ENCODE data around the gene HES6. TPM values are rescaled to one million over a fixed set of nuclear protein-coding genes. Genes with fewer than 3 reads are reported as not detected.
A peak's percentile ranks its signal among the peaks of the same experiment; 100 is the strongest.

Gene HES6
- total and polyA plus RNA-seq, 3 experiments from 2014 or later = 2.2 to 5.1 (median 4.7) TPM

DNA sequence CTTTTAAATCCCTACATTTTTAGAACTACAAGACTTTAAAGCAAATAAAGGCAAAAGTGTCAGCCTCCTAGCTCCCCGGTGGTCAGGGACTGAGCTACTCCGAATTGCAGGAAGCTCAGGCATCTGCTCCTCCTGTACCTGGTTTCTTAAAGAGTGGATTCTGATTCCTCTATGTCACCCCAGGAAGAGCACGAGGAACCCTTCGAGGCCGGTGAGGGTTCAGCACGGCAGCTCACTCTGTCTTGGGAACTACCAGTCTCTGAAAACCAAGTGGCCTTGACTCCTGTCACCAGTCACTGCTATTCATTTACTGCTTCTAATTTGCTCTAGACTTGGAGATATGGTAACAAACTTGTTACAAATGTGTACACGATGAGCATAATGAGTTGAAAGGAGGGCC is 46.3 kb upstream of the HES6 start:
- Mint-ChIP-seq H3K27me3 (no peaks in the 10 kb centered on the region), H3K36me3 (peaks cover 0 to 5% (median 0%) of the 10 kb centered on the region in 3 donors), H3K4me3 (peak overlapping the region in 2 of 7 donors; percentile 78 to 89), H3K9me3 (no peaks in the 10 kb centered on the region), H3K4me1 (peaks cover 41 to 70% (median 43%) of the 10 kb centered on the region in 3 donors), H3K27ac (peak overlapping the region in 3 of 8 donors; percentile 82 to 91 (median 88))
- Histone ChIP-seq H3K27me3 (ENCODE audit: insufficient read depth, low read length, poor library complexity, severe bottlenecking) (no peaks in the 10 kb centered on the region), H3K27ac (ENCODE audit: low read depth, low read length) (no peak overlapping the region), H3K9me3 (ENCODE audit: low read length) (no peaks in the 10 kb centered on the region), H3K4me3 (ENCODE audit: low read length) (no peak overlapping the region), H3K36me3 (ENCODE audit: insufficient read depth, low read length) (no peaks in the 10 kb centered on the region), H3K4me1 (ENCODE audit: insufficient read depth, low read length) (peaks cover 23% of the 10 kb centered on the region)
- POLR2A ChIA-PET = no interaction called here
- DNase-seq = no peak
- CTCF ChIA-PET = interaction anchor here (2.6 kb wide), 1 partner anchor 23 kb away, joined by 7 read pairs; no protein-coding TSS in a partner anchor

DNA sequence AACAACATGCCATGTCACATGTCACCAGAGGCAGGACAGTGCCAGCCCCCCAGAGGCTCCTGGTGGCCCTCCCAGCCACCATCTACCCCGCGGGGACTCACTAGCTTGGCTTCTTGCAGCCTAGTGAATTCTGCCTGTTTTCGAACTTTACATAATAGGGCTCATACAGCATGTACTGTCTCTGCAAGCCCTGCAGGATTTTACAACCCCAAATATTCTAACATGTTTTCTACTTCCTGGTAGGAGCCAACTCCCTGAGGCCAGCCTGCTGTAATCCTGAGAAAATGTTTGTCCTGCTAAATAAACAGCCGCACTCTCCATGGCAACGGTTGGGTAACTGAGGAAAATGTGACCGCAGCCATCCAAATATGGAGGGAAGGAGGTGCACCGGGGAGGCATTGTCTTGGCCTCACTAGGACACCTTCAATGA is 45.8 kb upstream of the HES6 start:
- CTCF ChIA-PET = interaction anchor here (1.1 to 2.6 kb wide), 2 partner anchors 23 to 363 kb away, joined by 3 to 7 read pairs; no protein-coding TSS in a partner anchor
- Histone ChIP-seq H3K27me3 (ENCODE audit: insufficient read depth, low read length, poor library complexity, severe bottlenecking) (no peaks in the 10 kb centered on the region), H3K27ac (ENCODE audit: low read depth, low read length) (no peak overlapping the region), H3K36me3 (ENCODE audit: insufficient read depth, low read length) (no peaks in the 10 kb centered on the region), H3K9me3 (ENCODE audit: low read length) (no peaks in the 10 kb centered on the region), H3K4me3 (ENCODE audit: low read length) (no peak overlapping the region), H3K4me1 (ENCODE audit: insufficient read depth, low read length) (peaks cover 23% of the 10 kb centered on the region)
- Mint-ChIP-seq H3K27me3 (no peaks in the 10 kb centered on the region), H3K4me1 (peaks cover 41 to 69% (median 44%) of the 10 kb centered on the region in 3 donors), H3K27ac (peak overlapping the region in 2 of 8 donors; percentile 55 to 88), H3K9me3 (no peaks in the 10 kb centered on the region), H3K36me3 (peaks cover 0 to 5% (median 0%) of the 10 kb centered on the region in 3 donors), H3K4me3 (peak overlapping the region in 1 of 7 donors; percentile 39)
- no peak for DNase-seq
- POLR2A ChIA-PET = no interaction called here

DNA sequence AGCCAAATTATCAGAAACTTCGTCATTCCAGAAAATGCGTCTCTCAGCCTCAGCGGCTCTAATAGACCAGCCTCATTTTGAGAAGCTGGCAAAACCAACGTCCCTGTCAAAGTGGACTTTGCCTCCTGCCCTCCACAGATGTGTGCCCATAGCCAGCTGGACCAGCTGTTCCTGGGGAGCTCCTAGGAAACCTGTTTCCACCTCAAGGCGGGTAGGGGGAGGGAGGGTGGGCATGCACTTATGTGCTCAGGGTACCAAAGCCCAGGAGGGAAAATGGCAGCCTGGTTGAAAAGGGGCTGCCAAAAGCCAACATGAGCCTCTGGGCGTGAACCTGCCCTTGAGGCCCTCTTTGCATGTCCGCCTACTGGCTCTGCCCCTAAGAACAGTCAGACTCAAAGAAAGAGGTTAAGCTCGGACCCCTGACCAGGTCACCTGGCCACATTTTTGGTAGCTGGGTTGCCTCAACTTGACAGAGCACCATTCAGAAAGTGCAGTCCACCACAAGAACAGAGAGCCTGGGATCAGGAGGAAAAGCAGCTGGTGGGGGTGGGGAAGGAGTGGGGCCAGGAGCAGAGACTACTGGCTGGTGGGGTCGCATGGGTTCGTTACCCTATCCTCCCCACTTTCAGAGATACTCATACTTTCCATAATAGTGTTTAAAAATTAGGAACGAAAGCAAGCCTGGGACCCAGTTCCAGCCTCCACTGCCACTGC is 45.1 kb upstream of the HES6 start:
- Histone ChIP-seq H3K27me3 (ENCODE audit: insufficient read depth, low read length, poor library complexity, severe bottlenecking) (no peaks in the 10 kb centered on the region), H3K9me3 (ENCODE audit: low read length) (no peaks in the 10 kb centered on the region), H3K4me3 (ENCODE audit: low read length) (no peak overlapping the region), H3K36me3 (ENCODE audit: insufficient read depth, low read length) (no peaks in the 10 kb centered on the region), H3K4me1 (ENCODE audit: insufficient read depth, low read length) (peaks cover 20% of the 10 kb centered on the region), H3K27ac (ENCODE audit: low read depth, low read length) (no peak overlapping the region)
- DNase-seq = peak in 1 of 5 donors; percentile 15
- CTCF ChIA-PET = interaction anchor here (1.1 to 2.6 kb wide), 3 partner anchors 22 to 362 kb away, joined by 3 to 7 read pairs (median 3); no protein-coding TSS in a partner anchor
- peaks cover 40 to 67% (median 43%) of the 10 kb centered on the region in 3 donors for H3K4me1 Mint-ChIP-seq
- H3K9me3 Mint-ChIP-seq = no peaks in the 10 kb centered on the region
- peak overlapping the region in 1 of 7 donors; percentile 39 for H3K4me3 Mint-ChIP-seq
- peaks cover 0 to 6% (median 0%) of the 10 kb centered on the region in 3 donors for H3K36me3 Mint-ChIP-seq
- peak overlapping the region in 1 of 8 donors; percentile 15 for H3K27ac Mint-ChIP-seq
- H3K27me3 Mint-ChIP-seq = no peaks in the 10 kb centered on the region
- POLR2A ChIA-PET = no interaction called here

DNA sequence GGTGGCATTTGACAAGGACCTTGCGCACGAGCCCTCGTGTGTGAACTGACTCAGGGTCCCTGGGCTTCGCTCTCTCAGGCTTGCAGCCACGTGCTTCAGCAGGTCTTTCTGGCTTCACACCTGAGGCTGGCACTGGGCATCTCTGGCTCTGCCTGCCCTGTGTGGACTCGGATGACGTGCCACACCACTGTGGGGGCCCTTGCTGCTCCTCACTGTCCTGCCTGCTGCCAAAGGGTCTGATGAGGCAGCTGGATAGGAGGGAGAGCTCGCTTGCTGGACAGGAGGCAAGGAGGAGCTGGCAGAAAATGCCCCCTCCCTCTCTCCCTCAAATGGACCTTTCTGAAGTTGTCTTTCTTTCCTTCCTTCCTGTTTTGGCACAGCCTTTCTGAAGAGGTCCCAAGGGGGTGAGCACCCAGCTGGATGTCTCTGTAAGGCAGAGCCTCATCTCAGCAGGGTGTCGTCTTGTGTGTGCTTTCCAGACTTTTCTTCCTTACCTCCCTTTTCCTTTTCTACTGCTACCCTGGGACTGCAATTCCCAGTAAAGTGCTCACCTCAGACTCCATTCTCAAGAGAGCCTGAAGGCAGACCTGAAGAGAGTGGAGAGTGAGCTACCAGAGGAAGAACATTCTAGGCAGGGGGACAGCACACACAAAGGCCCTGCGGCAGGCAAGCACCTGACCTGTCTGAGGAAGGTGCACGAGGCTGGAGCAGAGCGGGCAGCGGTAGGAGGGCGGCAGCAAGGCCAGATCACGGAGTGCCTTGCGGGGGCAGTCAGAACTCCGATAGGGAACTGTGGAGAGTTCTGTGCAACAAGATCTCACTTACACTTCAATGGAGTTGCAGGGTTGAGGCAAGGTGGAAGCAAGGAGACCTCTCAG is 43.3 kb upstream of the HES6 start:
- Histone ChIP-seq H3K9me3 (ENCODE audit: low read length) (no peaks in the 10 kb centered on the region), H3K4me1 (ENCODE audit: insufficient read depth, low read length) (peaks cover 13% of the 10 kb centered on the region), H3K27ac (ENCODE audit: low read depth, low read length) (no peak overlapping the region), H3K4me3 (ENCODE audit: low read length) (no peak overlapping the region), H3K36me3 (ENCODE audit: insufficient read depth, low read length) (no peaks in the 10 kb centered on the region), H3K27me3 (ENCODE audit: insufficient read depth, low read length, poor library complexity, severe bottlenecking) (no peaks in the 10 kb centered on the region)
- POLR2A ChIA-PET = no interaction called here
- peak overlapping the region in 1 of 7 donors; percentile 69 for H3K4me3 Mint-ChIP-seq
- CTCF ChIA-PET = no interaction called here
- peaks cover 0 to 4% (median 0%) of the 10 kb centered on the region in 3 donors for H3K36me3 Mint-ChIP-seq
- no peaks in the 10 kb centered on the region for H3K9me3 Mint-ChIP-seq
- H3K27me3 Mint-ChIP-seq = no peaks in the 10 kb centered on the region
- peaks cover 33 to 53% (median 34%) of the 10 kb centered on the region in 3 donors for H3K4me1 Mint-ChIP-seq
- H3K27ac Mint-ChIP-seq = peak overlapping the region in 4 of 8 donors; percentile 28 to 63 (median 58)
- peak in 1 of 5 donors; percentile 27 for DNase-seq

DNA sequence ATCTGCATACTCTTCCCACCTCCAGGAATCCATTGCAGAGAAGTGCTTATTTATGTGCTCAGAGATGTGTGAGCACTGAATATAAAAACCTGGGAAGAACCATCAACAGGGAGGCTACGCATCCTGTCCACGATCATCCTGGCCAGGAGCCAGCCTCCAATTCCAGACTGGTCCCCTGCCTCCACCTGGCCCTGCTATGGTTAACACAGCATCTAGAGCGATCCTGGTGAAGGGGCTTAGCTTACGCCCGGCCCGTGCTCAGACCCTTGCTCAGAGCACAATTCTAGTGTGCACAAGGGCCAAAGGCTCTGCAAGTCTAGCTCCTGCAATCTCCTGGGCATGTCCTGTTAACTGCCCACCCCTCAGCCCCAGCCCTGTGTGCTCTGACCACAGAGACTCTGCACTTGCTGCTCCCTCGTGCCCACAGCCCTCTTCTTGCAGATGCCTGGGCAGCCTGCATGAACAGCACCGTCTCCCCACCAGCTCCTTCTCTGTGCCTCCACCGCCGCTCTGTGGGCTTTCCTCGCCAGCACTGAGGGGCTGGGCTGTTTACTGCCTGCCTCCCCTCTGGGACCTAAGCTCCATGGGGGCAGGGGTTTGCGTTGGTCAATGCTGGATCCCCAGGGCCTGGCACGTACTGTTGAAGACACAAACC is 42.1 kb upstream of the HES6 start:
- H3K27me3 Mint-ChIP-seq = no peaks in the 10 kb centered on the region

DNA sequence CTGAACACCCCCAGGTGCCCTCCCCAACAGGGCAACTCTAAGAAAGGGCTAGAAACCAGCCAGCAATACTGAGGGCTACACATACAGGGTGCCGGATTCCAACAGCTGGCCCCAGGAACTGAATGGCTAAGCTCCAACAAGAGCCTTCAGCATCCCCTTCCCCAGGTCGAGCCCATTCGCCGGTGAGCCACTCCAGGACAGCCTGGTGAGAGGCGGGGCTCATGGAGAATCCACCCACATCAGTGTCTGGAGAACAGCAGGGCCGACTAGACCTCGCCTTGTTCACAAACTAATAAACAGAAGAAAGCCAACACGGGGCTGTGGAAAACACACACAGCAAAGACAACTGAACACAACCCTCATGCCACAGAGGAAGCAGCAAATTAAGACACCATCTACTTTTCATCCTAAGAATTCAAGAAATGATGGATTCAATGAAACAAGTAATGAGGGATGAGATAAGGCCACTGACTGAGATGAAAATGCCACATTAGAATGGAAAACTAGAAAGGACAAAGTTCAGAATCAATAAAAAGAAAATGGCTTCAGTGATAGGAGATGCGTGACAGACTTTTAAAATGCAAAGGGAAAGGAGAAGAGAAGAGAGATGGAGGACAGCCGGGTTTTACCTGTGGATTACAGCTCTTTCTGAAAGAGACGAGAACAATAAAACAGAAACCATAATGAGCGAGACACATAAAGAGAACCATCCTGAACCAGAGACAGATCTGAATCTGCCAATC is 40.4 kb upstream of the HES6 start:
- H3K36me3 ChIP-seq (ENCODE audit: insufficient read depth, low read length) = peaks cover 6% of the 10 kb centered on the region
- no peaks in the 10 kb centered on the region for H3K27me3 Mint-ChIP-seq
- peak overlapping the region in 1 of 8 donors; percentile 55 for H3K27ac Mint-ChIP-seq
- no peak overlapping the region for H3K4me3 ChIP-seq (ENCODE audit: low read length)
- H3K9me3 Mint-ChIP-seq = no peaks in the 10 kb centered on the region
- ChIA-PET POLR2A (no interaction called here), CTCF (no interaction called here)
- H3K27me3 ChIP-seq (ENCODE audit: insufficient read depth, low read length, poor library complexity, severe bottlenecking) = no peaks in the 10 kb centered on the region
- no peak for DNase-seq
- H3K4me3 Mint-ChIP-seq = peak overlapping the region in 1 of 7 donors; percentile 31
- H3K36me3 Mint-ChIP-seq = peaks cover 0 to 25% (median 7%) of the 10 kb centered on the region in 3 donors
- no peaks in the 10 kb centered on the region for H3K9me3 ChIP-seq (ENCODE audit: low read length)
- no peaks in the 10 kb centered on the region for H3K4me1 ChIP-seq (ENCODE audit: insufficient read depth, low read length)
- peaks cover 13 to 30% (median 20%) of the 10 kb centered on the region in 3 donors for H3K4me1 Mint-ChIP-seq
- no peak overlapping the region for H3K27ac ChIP-seq (ENCODE audit: low read depth, low read length)

More for the DNA sequence above, 42.1 kb upstream of the HES6 start:
- H3K9me3 Mint-ChIP-seq = no peaks in the 10 kb centered on the region
- Histone ChIP-seq H3K27ac (ENCODE audit: low read depth, low read length) (no peak overlapping the region), H3K27me3 (ENCODE audit: insufficient read depth, low read length, poor library complexity, severe bottlenecking) (no peaks in the 10 kb centered on the region), H3K4me3 (ENCODE audit: low read length) (no peak overlapping the region), H3K36me3 (ENCODE audit: insufficient read depth, low read length) (no peaks in the 10 kb centered on the region), H3K4me1 (ENCODE audit: insufficient read depth, low read length) (peaks cover 2% of the 10 kb centered on the region), H3K9me3 (ENCODE audit: low read length) (no peaks in the 10 kb centered on the region)
- peaks cover 24 to 41% (median 26%) of the 10 kb centered on the region in 3 donors for H3K4me1 Mint-ChIP-seq
- H3K27ac Mint-ChIP-seq = peak overlapping the region in 2 of 8 donors; percentile 15 to 57
- H3K36me3 Mint-ChIP-seq = peaks cover 0 to 13% (median 3%) of the 10 kb centered on the region in 3 donors
- POLR2A ChIA-PET = no interaction called here
- DNase-seq = peak in 1 of 5 donors; percentile 43
- peak overlapping the region in 1 of 7 donors; percentile 69 for H3K4me3 Mint-ChIP-seq
- CTCF ChIA-PET = no interaction called here

DNA sequence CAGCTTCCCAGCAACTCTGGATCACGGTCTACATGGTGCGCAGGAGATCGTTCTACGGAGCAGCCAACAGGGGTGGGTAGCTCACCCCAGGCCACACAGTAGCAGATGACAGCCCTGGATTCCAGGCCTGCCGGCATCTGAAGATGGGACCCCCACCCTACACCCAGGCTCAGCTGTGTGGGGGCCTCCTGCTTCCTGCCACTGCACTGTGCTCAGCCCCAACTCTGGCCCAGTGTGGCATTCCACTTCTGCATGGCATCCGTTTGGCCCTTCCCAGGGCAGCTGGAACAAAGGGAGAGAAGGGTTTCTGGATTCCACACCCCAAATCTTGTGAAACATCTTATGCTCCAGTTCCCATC is 39.5 kb upstream of the HES6 start:
- H3K9me3 Mint-ChIP-seq = no peaks in the 10 kb centered on the region
- no peaks in the 10 kb centered on the region for H3K27me3 Mint-ChIP-seq
- no peak overlapping the region for H3K27ac ChIP-seq (ENCODE audit: low read depth, low read length)
- no peaks in the 10 kb centered on the region for H3K9me3 ChIP-seq (ENCODE audit: low read length)
- no peak overlapping the region for H3K27ac Mint-ChIP-seq
- no peaks in the 10 kb centered on the region for H3K4me1 ChIP-seq (ENCODE audit: insufficient read depth, low read length)
- H3K4me3 Mint-ChIP-seq = no peak overlapping the region
- no peak overlapping the region for H3K4me3 ChIP-seq (ENCODE audit: low read length)
- peaks cover 13 to 25% (median 17%) of the 10 kb centered on the region in 3 donors for H3K4me1 Mint-ChIP-seq
- POLR2A ChIA-PET = no interaction called here
- peaks cover 0 to 35% (median 7%) of the 10 kb centered on the region in 3 donors for H3K36me3 Mint-ChIP-seq
- CTCF ChIA-PET = interaction anchor here (0.7 kb wide), 1 partner anchor 9 kb away, joined by 3 read pairs; the partner anchor contains the start of gene PER2
- no peaks in the 10 kb centered on the region for H3K27me3 ChIP-seq (ENCODE audit: insufficient read depth, low read length, poor library complexity, severe bottlenecking)
- peaks cover 6% of the 10 kb centered on the region for H3K36me3 ChIP-seq (ENCODE audit: insufficient read depth, low read length)
- no peak for DNase-seq
